K562 (cell line): ENCODE results near the gene NRCAM. TPM values are rescaled to one million over a fixed set of nuclear protein-coding genes. Genes with fewer than 3 reads are reported as not detected.

ENCODE experiments used
- ATAC-seq: fragments of 200-7000 bp; cut with Tn5 transposase; 3 replicates; pipeline ENCODE4 v1.9.1; 2020; ENCODE audit warnings: moderate library complexity
- BruUV-seq: library from RNA; stranded (reverse); fragments of 400-500 nt; replicated peaks from 2 replicates; lab custom pipeline; 2021; lab: Mats Ljungman, UMichigan
- CTCF ChIA-PET: fragments of 300-600 bp; formaldehyde crosslinking; extraction: SDS; loops from one replicate; lab custom pipeline; 2021; ENCODE audit warnings: low intra/inter-chr PET ratio; lab: Yijun Ruan, JAX
- POLR2A ChIA-PET: fragments of 300-600, 350-650 bp; sonication (Branson Sonifier 250); formaldehyde crosslinking; extraction: SDS; loops from one replicate; lab custom pipeline; 2021; ENCODE audit warnings: antibody characterized with exemption, inconsistent platforms; lab: Yijun Ruan, JAX
- DNase-seq, 4 experiments: peaks; one replicate each; pipeline versions ENCODE4 v3.0.0 to v3.0.0-alpha.2; 2011 to 2018; ENCODE audit warnings: low spot score in 3 of 4, mixed read lengths in 3 of 4; ENCODE audit errors: extremely low read depth in 1 of 4
- FAIRE-seq: peaks from 2 replicates; lab custom pipeline; 2011; peaks lifted over from hg19 to GRCh38; lab: Jason Lieb, UNC
- H2AFZ ChIP-seq: 2 replicates; pipeline ENCODE4 v1.6.0; 2011; ENCODE audit warnings: low read depth, low read length, control low read depth, inconsistent platforms
- H3K27ac ChIP-seq: fragments of 200-600 bp; 3 replicates; pipeline ENCODE4 v1.8.0; 2011; ENCODE audit warnings: low read depth, mild to moderate bottlenecking, control low read depth, inconsistent platforms, low read length, moderate library complexity, mixed read lengths; ENCODE audit errors: extremely low read depth
- H3K27me3 ChIP-seq, 2 experiments: fragments of 300-600 bp in 1 of 2; 2 replicates in 1 of 2; 3 replicates in 1 of 2; pipeline versions ENCODE4 v1.6.0 to v1.8.0; 2011; ENCODE audit warnings: inconsistent platforms in 2 of 2, low read length in 2 of 2, mild to moderate bottlenecking in 1 of 2, mixed read lengths in 1 of 2, moderate library complexity in 1 of 2; ENCODE audit not compliant: control insufficient read depth in 2 of 2, insufficient read depth in 2 of 2
- H3K36me3 ChIP-seq: fragments of 300-600 bp; 3 replicates; pipeline ENCODE4 v1.8.0; 2011; ENCODE audit warnings: mild to moderate bottlenecking, low read length, inconsistent platforms; ENCODE audit not compliant: control insufficient read depth, insufficient read depth
- H3K4me1 ChIP-seq, 2 experiments: fragments of 200-600 bp in 1 of 2; replicated peaks in 1 of 2; 2 replicates in 1 of 2; 3 replicates in 1 of 2; pipeline versions ENCODE4 v1.5.1 to v1.8.0; 2011; ENCODE audit warnings: inconsistent platforms in 2 of 2, low read length in 2 of 2, mild to moderate bottlenecking in 1 of 2, mixed read lengths in 1 of 2, moderate library complexity in 1 of 2; ENCODE audit not compliant: control insufficient read depth in 2 of 2, insufficient read depth in 2 of 2
- H3K4me2 ChIP-seq: 2 replicates; pipeline ENCODE4 v1.6.1; 2011; ENCODE audit warnings: low read length, control low read depth, inconsistent platforms, mixed read lengths; ENCODE audit not compliant: insufficient read depth
- H3K4me3 ChIP-seq: fragments of 200-600 bp; sonication (generic), shearing (Covaris generic); 2 replicates; pipeline ENCODE4 v1.5.1; 2016; ENCODE audit warnings: control low read depth, inconsistent platforms
- H3K79me2 ChIP-seq: fragments of 200-600 bp; 3 replicates; pipeline ENCODE4 v1.8.0; 2011; ENCODE audit warnings: low read length, inconsistent platforms; ENCODE audit not compliant: control insufficient read depth, insufficient read depth
- H3K9ac ChIP-seq, 2 experiments: 2 replicates each; pipeline versions ENCODE4 v1.6.0 to v1.6.1; 2011; ENCODE audit warnings: low read depth in 2 of 2, low read length in 2 of 2, control low read depth in 1 of 2, inconsistent platforms in 1 of 2, mild to moderate bottlenecking in 1 of 2, mixed read lengths in 1 of 2; ENCODE audit not compliant: insufficient read depth in 1 of 2
- H3K9me1 ChIP-seq: one replicate; pipeline ENCODE4 v1.6.0; 2011; ENCODE audit warnings: inconsistent platforms, mild to moderate bottlenecking, low read length, moderate library complexity; ENCODE audit not compliant: control insufficient read depth, insufficient read depth
- H3K9me3 ChIP-seq: replicated peaks from 2 replicates; pipeline ENCODE4 v1.5.1; 2011; ENCODE audit warnings: low read depth, low read length, inconsistent platforms; ENCODE audit not compliant: control insufficient read depth, insufficient read depth
- H4K20me1 ChIP-seq: replicated peaks from 2 replicates; pipeline ENCODE4 v1.6.1; 2011; ENCODE audit warnings: low read length, inconsistent platforms, mixed read lengths; ENCODE audit not compliant: control insufficient read depth, insufficient read depth
- BMI1 ChIP-seq: fragments of 150-350 bp; IDR thresholded peaks from 2 replicates; pipeline ENCODE4 v1.6.1; 2014; ENCODE audit warnings: low read length
- ILF3 ChIP-seq: fragments of 450-650 bp; IDR thresholded peaks from 2 replicates; pipeline ENCODE4 v1.6.1; 2018; ENCODE audit warnings: antibody characterized with exemption, mild to moderate bottlenecking, moderate library complexity, borderline replicate concordance
- NFIC ChIP-seq: fragments of 450-650 bp; IDR thresholded peaks from 2 replicates; pipeline ENCODE4 v1.6.1; 2017; ENCODE audit warnings: mild to moderate bottlenecking, inconsistent platforms
- NR2C2 ChIP-seq, 2 experiments: fragments of 200-800 bp in 1 of 2; sonication (Bioruptor generic) in 1 of 2; sonication (generic) in 1 of 2; formaldehyde crosslinking in 1 of 2; IDR thresholded peaks; 2 replicates each; pipeline versions ENCODE4 v1.6.1 to v1.8.0; 2016 to 2022; ENCODE audit warnings: mild to moderate bottlenecking in 1 of 2, missing compliant biosample characterization in 1 of 2, missing genetic modification characterization in 1 of 2, missing genetic modification reagents in 1 of 2
- WGBS: fragments of 100-300 bp; shearing (Covaris generic); methylation state at CpG from one replicate; pipeline ENCODE4 v1.1.6; 2016; ENCODE audit warnings: low coverage, mixed read lengths; ENCODE audit not compliant: insufficient coverage; ENCODE audit errors: missing lambda C conversion rate; 5-methylcytosine and 5-hydroxymethylcytosine counted together
- in situ Hi-C: fragments of 300-500 bp; cut with MboI; formaldehyde crosslinking; loops from 4 replicates; pipeline ENCODE4 v1.15.0; 2018; ENCODE audit warnings: inconsistent platforms, mixed read lengths
- intact Hi-C: fragments of 100-400 bp; cut with micrococcal nuclease; formaldehyde crosslinking; loops from 2 replicates; pipeline ENCODE4 v1.14.2; 2022
- polyA plus RNA-seq, 8 experiments: library from polyadenylated mRNA; depleted of rRNA in 4 of 8; stranded (reverse) in 5 of 8; unstranded in 3 of 8; fragments of >200 nt; fragmentation: Nextera tagmentation in 2 of 8; fragmentation: Illumina TruSeq in 1 of 8; extraction: Ambion mirVana in 2 of 8; extraction: Trizol in 1 of 8; gene quantifications; 2 replicates each; pipeline versions ENCODE4 v1.2.1 to v1.2.3, GENCODE V29; 2011 to 2014; ENCODE audit warnings: inconsistent platforms in 1 of 8, missing spikeins in 1 of 8
- total RNA-seq, 7 experiments: library from RNA; depleted of rRNA in 6 of 7; stranded (reverse); fragments of >200 nt in 6 of 7; fragmentation: Illumina TruSeq in 2 of 7; extraction: Trizol in 2 of 7; gene quantifications; 2 replicates each; pipeline versions ENCODE4 v1.2.1 to v1.2.3, GENCODE V29; 2011 to 2021; ENCODE audit warnings: low replicate concordance in 1 of 7
- TF ChIP-seq, protein P1 (sequence below): IDR thresholded peaks from 2 replicates; pipeline ENCODE4 v1.6.1; 2011; ENCODE audit warnings: borderline replicate concordance, low read depth, mild to moderate bottlenecking, moderate library complexity, low read length; ENCODE audit not compliant: insufficient read depth, poor library complexity, severe bottlenecking
- TF ChIP-seq, protein P2 (sequence below): fragments of 450-650 bp; conservative IDR thresholded peaks from 2 replicates; pipeline ENCODE4 v1.6.1; 2016; ENCODE audit warnings: missing genetic modification characterization, low read depth, mild to moderate bottlenecking, control low read depth, missing compliant biosample characterization

Gene NRCAM
- total and polyA plus RNA-seq, 9 of the 15 experiments (the other 6 are each of a cell fraction or from before 2014, with no cell fraction given) = 0.03 to 0.54 (median 0.12) TPM; not detected in 1

DNA sequence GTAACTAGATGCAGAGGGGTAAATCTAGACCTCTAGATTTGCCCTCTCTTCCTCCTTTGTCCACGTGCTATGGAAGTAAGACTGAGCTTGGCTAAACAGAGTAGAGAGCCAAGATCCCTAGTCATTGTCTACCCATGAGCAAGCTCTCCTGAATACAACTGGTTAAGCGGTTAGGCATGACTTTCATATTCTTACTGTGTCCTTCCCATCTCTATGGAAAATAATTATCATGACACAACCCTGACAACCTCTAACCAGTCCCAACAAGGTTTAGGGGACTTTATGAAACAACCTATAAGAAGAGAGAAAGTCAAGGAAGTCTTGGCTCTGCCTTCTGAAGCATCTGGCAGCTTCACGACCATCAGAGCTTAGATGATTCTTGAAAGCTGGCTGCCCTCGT lies 318.2 kb downstream of the NRCAM start:
- Histone ChIP-seq H3K9me3 (no peaks in the 10 kb centered on the region), H3K27me3 (peaks cover 0 to 3% of the 10 kb centered on the region in 2 experiments; a peak in 1 of 5 replicates), H3K79me2 (no peaks in the 10 kb centered on the region), H2AFZ (no peak overlapping the region), H4K20me1 (no peaks in the 10 kb centered on the region), H3K4me2 (no peak overlapping the region), H3K4me1 (no peaks in the 10 kb centered on the region), H3K4me3 (no peak overlapping the region), H3K9me1 (no peaks in the 10 kb centered on the region), H3K9ac (no peak overlapping the region), H3K27ac (no peak overlapping the region), H3K36me3 (no peaks in the 10 kb centered on the region)
- in situ Hi-C loops (loop anchor here (25.0 kb wide), 2 partner anchors 401 to 926 kb away; partner anchors contain the start of gene CBLL1), intact Hi-C loops (no loop called here)
- FAIRE-seq = no peak
- DNase-seq = no peak
- WGBS = 6% methylated on average over 4 of the region's 4 CpGs
- ChIA-PET POLR2A (interaction anchor here (0.6 kb wide), 1 partner anchor 329 kb away, joined by 3 read pairs; no protein-coding TSS in a partner anchor), CTCF (no interaction called here)
- TF ChIP-seq, protein P1, sequence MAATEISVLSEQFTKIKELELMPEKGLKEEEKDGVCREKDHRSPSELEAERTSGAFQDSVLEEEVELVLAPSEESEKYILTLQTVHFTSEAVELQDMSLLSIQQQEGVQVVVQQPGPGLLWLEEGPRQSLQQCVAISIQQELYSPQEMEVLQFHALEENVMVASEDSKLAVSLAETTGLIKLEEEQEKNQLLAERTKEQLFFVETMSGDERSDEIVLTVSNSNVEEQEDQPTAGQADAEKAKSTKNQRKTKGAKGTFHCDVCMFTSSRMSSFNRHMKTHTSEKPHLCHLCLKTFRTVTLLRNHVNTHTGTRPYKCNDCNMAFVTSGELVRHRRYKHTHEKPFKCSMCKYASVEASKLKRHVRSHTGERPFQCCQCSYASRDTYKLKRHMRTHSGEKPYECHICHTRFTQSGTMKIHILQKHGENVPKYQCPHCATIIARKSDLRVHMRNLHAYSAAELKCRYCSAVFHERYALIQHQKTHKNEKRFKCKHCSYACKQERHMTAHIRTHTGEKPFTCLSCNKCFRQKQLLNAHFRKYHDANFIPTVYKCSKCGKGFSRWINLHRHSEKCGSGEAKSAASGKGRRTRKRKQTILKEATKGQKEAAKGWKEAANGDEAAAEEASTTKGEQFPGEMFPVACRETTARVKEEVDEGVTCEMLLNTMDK = no peak
- TF ChIP-seq, protein P2, sequence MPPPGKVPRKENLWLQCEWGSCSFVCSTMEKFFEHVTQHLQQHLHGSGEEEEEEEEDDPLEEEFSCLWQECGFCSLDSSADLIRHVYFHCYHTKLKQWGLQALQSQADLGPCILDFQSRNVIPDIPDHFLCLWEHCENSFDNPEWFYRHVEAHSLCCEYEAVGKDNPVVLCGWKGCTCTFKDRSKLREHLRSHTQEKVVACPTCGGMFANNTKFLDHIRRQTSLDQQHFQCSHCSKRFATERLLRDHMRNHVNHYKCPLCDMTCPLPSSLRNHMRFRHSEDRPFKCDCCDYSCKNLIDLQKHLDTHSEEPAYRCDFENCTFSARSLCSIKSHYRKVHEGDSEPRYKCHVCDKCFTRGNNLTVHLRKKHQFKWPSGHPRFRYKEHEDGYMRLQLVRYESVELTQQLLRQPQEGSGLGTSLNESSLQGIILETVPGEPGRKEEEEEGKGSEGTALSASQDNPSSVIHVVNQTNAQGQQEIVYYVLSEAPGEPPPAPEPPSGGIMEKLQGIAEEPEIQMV = no peak
- TF ChIP-seq NFIC (no peak), BMI1 (no peak), ILF3 (no peak), NR2C2 (CRISPR knock-in tag; IDR thresholded peaks at IDR 0.05) (no peak), NR2C2 (tag; IDR thresholded peaks at IDR 0.05) (no peak)
- no TSS peak for BruUV-seq
- no peak for ATAC-seq
